ENCODE results near the gene ECHS1.

- peak; percentile 12 for TF ChIP-seq CTCF (IDR thresholded peaks at IDR 0.05)
- TF ChIP-seq EZH2 (IDR thresholded peaks at IDR 0.05) = no peak
- TF ChIP-seq EZH2phosphoT487 (IDR thresholded peaks at IDR 0.05) = peak; percentile 21
These were observed 15.6 kb downstream of the ECHS1 start, which contains the start of gene FUOM for GRCh38 chr10:133357285-133358161.
